GM18517 (cell line): Measurements from ENCODE around the gene OSGEP.

Experiments
- ATAC-seq: cut with Tn5 transposase; IDR thresholded peaks from one replicate; pipeline ENCODE4 v1.9.1; 2021; ENCODE audit warnings: mild to moderate bottlenecking, moderate library complexity; ENCODE audit not compliant: unreplicated experiment

Gene OSGEP

DNA sequence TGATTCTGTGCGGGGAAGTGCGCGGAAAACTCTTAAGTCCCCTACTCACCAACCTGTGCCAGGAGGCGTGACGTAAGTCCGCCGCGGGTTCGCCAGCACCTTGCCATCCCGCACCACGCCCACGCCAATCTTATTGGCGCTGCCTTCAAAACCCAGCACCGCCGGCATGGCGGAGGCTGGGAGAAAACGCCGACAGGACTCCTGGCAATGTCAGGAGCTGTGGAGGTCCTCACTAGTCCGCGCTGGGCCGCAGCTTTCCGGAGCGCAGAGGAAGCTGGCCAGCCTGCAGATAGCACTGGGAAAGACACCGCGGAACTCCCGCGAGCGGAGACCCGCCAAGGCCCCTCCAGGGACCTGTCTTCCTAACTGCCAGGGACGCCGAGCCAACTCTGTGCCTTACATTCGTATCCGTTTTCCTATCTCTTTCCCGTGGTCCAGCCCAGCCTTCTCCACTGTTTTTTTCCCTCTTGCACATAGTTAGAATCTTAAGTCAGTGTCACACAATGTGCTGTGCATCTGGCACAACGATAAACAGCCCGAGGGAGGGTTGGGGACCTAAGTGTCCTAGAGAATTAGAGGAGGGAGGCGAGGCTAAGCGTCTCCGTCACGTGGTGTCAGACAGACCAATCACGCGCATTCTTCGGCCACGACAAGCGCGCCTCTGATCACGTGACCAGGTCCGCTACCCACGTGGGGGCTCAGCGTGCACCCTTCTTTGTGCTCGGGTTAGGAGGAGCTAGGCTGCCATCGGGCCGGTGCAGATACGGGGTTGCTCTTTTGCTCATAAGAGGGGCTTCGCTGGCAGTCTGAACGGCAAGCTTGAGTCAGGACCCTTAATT is at the start of gene OSGEP, which contains the start of gene APEX1:
OSGEP (minus strand) TSS at position 297 of the 839 bp plus-strand sequence; CDS start at position 168, 129 bp downstream.
APEX1 (plus strand) TSS at position 711 of the 839 bp plus-strand sequence. CDS start 420 bp downstream, outside the sequence.
- ATAC-seq: peak; percentile 81

DNA sequence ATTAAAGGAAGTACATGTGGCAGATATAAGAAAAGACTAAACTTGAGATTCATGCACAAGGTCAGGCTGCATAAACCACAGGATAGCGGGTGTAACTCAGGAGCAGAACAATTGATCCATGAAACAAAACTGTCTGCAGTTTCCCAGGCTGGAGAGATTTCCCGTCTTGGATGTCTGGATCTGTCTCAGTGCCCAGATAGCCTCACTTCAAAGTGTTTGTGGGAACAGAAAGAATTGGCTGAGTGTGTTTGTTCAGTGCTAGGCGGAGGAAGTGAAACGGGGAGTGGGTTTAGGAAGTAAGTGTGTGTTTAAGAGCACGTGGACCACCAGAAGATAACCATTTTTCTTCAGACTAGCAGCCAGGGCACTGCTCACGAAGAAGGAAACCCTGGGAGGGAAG is 49.3 kb upstream of the OSGEP start:
- ATAC-seq: no peak

DNA sequence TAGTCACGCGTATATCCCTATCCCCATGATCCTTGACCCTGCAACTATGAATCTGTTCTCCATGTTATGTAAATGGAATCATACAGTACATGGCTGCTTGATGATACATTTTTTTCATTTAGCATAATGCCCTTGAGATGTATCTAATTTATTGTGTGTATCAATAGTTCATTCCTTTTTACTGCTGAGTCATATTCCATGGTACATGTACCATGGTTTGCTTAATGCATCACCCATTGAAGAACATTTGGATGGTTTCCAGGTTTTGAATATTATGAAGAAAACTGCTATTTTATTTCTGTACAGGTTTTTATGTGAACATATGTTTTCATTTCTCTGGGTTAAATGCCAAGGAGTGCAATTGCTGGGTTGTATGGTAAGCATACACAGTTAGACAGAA is 46.7 kb upstream of the OSGEP start:
- ATAC-seq: no peak

DNA sequence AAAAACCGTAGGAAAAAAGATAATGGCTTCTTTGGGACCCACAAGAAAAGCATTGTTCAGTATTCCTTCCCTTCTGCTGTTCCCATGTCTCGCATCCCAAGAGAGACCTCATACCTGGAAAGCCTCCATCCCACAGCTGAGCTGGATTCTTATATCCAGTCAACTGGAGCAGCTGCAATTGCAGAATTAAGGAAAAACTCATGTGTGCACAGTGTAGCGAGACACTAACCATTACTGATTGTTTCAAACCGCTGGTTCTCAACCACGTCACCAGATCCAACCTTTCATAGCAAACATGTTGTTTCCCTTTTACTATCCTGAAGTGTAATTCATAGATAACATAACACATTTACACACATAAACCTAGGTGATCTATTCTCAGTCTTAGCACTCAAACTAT is 45.3 kb upstream of the OSGEP start:
- ATAC-seq: no peak

DNA sequence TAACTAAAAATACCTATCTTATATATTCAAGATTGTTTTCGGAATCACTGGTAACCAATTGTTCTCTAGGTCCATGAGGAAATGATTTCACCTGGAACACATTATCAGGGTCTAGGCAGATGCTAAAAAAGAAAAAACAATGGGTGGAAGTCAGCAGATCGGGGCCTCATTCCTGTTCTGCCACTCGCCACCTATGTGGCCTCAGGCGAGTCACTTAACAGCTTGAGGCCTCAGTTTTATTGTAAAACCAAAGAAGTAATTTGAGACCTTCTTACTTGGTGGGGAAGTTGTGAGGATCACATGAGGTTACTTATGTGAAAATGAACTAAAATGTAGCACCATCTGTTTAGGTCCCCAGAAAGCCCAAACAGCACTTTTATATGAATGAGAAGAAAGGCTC is 44.5 kb upstream of the OSGEP start:
- no peak for ATAC-seq

DNA sequence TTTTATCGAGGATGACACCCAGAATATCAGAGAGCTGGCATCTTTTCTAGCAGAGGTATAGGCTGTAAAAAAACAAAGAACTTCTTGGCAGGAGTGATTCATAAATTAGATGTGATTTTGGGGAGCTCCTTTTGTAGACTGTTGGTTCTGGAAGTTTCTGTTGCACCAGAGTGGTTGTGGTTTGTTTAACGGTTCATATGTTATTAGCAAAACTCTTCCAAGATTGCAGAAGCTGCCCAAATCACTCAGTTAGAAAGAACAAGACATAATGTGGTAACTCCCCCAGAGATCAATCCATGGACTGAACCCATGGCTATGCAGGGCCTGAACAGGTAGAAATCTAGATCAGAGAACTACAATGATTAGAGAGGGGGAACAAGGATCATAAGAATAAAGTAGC is 44.0 kb upstream of the OSGEP start:
- no peak for ATAC-seq

DNA sequence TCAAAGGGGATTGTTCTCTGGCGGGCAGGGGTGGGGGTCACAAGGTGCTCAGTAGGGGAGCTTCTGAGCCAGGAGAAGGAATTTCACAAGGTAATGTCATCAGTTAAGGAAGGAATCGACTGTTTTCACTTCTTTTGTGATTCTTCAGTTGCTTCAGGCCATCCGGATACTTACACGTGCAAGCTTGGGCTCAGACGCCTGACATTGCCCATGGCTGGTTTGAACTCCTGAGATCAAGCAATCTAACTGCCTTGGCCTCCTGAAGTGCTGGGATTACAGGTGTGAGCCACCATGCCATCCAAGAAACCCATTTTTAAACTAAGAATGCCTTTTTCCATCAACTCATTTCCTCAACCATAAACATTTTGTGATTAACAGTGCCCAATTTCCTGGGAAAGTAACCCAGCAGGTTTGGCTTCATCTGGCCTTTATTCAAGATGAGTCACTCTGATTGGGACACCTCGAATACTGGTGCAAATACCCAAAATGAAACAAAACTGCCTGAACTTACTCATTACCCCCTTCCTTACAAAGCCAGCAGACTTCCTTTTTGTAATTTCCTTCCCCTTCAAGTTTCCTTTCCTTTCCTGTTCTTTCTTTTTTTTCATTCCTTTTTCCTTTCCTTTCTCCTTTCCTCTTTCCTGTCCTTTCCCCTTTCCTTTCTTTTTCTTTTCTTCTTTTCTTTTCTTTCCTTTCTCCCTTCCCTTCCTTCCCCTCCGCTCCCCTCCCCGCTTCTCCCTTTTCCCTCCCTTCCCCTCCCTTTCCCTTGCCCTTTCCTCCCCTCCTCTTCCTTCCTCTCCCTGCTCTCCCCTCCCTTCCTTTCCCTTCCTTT is 40.5 kb upstream of the OSGEP start:
- no peak for ATAC-seq

DNA sequence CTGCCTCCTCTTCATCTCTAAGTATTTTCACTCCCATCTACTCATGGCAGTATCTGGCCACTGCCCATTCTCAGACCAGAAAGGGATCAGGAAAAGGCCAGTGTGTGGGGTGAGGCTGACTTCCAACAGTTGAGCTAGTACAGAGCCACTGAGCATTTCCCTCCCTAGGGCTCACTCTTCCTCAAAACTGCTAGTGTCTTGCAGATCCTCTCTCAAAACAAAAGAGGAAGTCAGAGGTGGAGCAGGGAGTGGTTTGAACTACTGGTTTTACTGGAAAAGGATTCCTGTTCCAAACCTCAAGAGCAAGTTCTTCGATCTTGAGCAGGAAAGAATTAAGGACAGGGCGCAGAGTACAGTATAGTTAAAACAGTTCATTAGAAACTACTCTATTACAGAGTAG is 39.0 kb upstream of the OSGEP start:
- no peak for ATAC-seq

DNA sequence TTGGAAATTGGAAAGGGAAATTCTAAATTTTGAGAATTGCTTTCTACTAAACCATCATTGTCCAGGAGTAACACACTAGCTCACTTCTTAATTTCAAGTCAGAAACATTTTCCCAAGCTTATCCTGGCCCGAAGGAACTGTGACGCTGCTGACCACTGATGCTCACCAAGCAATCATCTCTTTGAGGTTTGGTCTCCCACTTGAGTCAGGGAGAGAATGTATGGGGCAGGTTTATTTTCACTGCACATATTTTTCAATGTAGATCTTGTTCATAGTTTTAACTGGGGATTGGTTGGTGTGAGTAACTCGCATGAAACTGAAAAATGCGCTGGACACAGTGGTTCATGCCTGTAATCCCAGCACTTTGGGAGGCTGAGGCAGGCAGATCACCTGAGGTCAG is 37.9 kb upstream of the OSGEP start:
- no peak for ATAC-seq

DNA sequence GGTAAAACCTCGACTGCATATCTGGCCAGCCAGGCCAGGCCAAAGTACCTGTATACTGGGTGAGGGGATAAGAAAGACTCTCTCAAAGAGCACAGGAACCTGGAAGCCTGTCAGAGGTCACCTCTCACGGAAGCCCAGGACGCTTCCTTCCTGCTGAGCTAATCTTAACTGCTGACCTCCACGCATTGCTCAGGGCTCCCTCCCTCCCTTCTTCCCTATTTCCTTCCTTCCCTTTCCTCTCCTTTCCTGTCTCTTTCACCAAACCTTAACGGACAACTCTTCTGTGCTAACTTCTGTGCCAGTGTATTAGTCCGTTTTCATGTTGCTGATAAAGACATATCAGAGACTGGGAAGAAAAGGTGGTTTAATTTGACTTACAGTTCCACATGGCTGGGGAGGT is 36.0 kb upstream of the OSGEP start:
- ATAC-seq: no peak

DNA sequence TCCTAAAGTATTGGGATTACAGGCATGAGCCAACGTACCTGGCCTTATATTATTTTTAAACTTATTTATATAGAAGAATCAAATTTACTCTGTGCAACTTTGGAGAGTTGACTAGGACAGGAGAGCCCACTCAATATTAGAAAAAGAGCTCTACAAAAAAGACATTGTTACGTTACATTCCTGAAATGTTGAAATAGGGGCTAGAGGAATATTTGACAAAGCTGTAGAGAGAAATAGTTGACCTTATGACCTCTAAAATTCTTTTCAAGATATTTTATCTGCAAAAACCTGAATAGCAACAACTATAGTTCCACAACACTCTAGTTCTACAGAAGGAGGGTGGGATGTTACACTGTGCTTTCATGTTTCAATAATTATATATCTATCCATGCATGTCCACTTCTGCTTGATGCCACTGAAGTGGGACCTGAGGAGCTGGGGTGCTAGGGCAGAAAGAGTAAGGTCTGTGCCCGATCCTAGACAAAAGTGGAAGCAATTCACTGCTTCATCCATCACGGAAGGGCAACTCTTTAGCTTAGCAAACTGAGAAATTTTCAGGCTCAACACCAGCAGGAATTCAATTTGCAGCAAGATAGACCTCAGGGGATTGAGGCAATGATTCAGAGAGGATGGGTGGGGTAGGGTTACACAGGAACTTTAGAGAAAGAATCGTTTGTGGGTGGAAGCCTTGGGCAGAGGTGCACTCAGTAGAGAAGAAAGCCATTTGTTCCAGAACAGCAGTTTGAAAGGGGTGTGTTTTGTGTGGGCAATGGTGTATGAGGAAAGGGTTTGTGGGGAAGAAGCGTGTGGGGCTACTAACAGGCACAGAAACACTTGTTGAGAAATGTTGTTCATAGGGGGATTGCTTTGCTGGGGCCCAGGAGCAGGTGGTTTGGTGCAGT is 34.7 kb upstream of the OSGEP start:
- peak; percentile 44 for ATAC-seq

DNA sequence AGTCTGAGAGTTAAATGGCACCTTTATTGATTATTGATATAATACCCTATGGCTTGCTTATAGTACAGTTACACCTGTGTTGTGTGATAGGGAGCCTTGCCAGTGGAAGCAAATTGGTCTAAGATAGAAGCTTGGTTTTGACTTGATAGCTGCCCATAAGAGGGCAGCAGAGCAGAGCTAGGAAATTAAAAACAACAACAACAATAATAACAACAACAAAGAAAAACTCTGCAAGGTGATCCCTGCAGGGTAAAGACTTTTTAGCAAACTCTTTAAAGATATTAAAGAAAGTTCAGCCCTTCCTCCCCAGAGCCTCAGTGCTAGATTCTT is 32.7 kb upstream of the OSGEP start:
- no peak for ATAC-seq

DNA sequence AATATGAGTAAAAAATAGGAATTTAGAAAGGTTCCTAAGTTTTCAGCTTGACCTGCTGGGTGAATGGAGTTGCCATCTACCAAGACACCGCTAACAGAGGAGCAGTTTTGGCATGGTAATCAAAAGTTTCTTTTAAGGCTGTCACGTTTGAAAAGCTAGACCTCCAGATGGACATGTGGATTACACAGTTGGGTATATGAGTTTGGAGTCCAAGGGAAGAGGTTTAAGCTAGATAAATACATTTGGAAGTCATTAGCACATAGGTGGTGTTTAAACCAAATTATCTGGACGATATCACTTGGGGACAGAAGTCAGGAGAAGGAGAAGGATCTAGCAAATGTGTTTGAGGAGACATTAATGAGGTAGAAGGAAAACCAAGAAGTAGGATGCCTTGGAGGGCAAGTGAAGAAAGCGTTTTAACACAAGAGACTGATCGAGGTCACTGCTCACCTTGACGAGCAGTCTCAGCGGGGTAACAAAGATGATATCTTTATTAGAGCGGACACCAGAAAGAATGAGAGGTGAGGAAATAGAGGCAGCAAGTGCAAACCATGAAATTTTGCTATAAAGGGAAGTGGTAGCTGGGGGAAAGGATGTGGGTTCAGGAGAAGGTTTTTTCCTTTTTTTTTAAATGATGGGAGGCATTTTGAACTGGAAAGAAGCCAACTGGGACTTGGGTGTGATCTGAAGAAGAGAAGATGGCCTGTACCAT is 32.2 kb upstream of the OSGEP start:
- no peak for ATAC-seq

DNA sequence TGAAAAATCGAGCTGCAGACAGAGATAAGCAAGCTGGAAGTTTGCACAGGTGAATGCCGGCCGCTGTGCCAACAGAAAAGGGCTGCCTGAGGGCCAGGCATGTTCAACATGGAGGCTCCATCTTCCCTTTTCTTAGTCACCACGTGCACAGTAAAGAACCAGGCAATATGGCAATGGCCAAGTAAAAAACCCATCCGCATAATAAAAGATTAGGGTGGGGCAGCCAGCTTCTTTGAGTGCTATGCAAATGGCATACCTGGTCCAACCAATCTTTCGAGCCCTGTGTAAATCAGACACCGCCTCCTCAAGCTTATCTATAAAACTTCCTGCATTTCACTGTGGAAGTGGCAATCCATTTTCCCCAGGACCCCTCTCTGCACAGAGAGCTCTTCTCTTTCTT is 31.3 kb upstream of the OSGEP start:
- no peak for ATAC-seq

DNA sequence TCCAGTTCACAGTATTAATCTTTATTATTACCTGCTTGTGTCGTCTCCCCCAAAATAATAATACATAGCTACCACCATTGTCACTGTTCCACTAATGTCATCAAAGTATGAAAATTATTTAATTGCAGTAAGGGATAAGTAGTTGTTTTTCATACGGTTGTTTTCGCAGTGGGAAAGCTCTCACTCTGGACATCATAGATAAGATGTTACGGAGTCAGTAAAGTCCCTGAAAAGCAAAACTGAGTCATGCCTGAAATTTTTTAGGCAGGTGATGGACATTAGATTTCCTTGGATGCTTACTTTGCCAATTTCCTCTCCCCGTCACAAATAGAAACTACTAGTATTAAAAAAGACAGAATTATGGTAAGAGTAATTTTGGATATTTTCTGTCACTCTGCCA is 27.8 kb upstream of the OSGEP start:
- ATAC-seq: no peak

DNA sequence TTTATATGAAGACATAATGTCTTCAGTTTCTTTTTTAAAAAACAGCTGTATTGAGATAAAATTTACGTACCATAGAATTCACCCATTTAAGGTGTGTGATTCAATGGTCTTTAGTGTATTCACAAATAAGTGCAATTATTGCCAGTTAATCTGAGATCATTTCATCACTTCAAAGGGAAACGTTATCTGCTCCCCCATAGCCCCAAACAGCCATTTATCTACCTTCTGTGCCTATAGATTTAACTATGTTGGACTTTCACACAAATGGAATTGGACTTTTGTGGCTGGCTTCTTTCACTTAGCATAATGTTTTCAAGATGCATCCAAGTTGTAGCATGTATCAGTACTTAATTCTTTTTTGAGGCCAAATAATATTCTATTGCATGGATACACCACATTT is 24.3 kb upstream of the OSGEP start:
- ATAC-seq: no peak

DNA sequence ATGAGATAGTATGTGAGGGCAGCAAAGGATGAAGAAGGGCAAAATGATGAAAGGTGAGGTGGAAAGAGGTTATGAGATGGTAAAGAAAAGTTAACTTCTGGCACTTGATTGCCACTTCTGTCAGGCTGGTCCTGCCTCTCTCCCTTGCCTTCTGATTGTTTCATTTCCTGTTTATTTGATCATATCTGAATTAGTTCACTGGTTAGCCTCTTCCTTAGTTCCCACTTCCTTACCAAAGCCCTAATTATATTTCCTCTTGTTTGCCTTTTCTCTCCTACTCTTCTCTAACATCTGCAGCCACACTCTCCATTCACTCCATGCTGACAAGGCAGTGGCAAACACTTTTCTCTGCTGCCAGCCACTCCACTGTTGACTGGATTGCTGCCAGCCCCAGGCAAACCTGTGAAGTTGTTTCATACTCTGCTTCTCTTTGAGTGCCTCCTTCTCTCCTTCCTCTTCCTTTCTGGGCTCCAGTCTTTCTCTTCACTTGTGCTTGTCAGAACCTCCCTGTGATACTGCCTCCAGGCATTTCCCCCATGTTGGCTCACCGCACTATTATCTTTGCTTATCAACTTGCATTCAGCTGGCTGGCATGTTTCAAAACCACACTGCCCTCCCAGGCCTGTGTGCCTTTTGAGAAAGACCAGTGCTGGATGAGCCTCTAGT is 22.7 kb upstream of the OSGEP start:
- ATAC-seq: no peak

DNA sequence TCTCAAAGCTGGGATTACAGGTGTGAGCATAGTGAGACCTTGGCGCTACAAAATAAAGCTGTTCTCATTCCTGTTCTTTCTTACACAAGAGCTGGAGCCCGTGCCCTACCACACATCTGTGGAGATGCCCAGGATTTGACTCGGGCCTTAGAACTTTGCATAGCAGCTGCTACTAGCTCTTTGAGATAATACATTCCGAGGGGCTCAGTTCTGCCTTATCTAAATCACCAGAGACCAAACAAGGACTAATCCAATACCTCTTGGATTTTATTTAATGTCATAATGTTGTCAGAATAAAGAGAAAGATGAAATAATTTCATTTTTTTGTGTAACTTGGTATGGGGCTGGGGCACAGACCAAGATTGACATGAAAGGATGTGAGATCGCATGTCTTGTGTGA is 22.2 kb upstream of the OSGEP start:
- ATAC-seq: no peak

DNA sequence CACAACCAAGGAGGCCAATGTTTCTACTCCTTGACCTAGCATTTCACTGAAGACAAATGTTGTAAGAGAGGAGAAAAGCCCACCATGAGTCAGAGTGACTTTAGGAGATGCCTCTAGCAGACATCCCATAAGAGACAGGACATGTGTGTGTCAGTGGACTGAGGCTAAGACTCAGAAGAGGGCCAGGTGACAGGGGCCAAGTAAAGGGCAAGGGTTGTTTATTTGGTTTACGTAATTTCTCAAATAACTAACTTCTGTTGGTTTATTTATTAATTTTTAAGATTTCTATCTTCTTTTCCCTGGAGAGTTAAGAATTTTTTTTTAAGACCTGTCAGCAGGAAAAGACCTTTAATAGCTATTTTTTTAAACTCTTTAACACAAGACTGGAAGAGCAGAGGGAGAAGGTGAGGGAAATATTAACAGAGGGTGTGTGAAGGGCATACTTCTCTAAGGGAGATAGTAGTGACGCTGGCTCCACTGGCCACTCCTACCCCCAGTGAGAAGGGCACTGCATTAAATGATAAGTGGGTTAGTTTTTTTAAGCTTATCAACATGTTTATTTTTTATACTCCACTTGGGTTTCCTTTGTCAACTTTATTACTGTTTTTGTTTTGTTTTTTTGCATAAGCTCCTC is 18.0 kb upstream of the OSGEP start:
- ATAC-seq: no peak

DNA sequence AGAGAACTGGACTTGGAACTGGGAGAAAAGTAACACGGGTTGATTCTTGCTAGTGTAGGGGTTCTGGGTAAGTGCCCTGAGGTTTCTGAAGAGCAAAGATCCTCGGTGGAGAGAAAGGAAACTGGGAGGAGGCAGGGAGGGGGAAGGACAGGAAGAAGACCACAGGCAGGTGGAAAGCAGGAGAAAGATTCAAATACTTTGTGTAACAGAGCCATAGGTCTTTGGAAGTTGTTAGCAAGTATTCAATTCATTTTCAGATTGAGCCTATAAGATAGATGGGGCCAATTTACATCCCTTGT is 15.9 kb upstream of the OSGEP start:
- no peak for ATAC-seq
